Measurements from ENCODE around the gene WDR62.
"Not testable (repeated sequence)": the region's sequence is repeated elsewhere in the genome, so short reads cannot be mapped to it uniquely, and the experiment has no call there.

Gene WDR62

DNA sequence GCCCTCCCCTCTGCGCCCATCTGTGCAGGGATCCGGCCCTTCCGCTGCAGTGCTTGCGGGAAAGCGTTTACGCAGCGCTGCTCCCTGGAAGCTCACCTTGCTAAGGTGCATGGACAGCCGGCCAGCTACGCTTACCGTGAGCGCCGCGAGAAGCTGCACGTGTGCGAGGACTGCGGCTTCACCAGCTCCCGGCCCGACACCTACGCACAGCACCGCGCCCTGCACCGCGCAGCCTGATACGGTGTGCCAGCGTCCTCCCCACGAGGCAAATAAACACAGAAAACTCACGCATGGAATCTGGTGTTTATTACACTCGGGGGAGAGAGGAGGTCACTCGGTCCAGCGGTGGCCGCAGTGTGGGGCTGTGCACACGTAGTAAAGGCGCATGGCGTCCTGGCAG is 58.7 kb downstream of the WDR62 start:
- no peak for DNase-seq

DNA sequence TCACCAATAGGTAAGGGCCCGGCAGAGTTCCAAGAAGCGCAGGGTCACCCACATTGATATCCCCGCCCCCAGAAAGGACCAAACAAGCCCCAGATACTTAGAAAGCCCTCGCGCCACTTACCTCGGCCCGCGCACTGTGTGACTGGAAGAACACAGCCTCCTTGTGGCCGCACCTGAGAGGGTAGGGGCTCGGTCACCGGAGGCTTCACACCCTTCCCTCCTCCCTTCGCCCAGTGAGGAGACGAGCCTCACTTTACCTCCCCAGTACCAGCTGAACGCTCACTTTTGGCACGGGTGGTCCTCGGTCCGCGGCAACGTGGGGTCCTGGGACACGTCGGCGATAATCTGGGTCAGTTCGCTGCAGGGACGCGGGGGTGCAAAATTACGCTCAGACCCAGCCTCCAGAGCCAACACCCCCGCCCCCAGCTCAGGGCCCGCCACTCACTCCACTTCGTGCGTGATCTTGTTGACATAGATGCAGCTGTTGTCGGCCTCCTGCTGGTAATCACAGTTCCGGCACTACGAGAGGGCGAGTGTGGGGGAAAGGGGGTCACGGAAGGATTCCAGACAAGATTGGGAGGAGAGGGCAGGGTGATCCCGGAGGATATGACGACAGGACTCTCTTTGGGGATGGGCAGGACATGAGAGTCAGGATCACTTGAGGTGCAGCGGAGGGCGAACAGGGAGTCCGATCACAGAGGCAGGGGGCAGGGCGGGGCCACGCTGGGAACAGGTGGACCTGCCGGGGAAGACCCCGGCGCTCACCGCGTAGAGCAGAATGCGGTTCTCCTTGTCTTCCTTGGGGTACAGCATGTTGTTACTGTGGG is 59.4 kb downstream of the WDR62 start:
- no peak for DNase-seq

DNA sequence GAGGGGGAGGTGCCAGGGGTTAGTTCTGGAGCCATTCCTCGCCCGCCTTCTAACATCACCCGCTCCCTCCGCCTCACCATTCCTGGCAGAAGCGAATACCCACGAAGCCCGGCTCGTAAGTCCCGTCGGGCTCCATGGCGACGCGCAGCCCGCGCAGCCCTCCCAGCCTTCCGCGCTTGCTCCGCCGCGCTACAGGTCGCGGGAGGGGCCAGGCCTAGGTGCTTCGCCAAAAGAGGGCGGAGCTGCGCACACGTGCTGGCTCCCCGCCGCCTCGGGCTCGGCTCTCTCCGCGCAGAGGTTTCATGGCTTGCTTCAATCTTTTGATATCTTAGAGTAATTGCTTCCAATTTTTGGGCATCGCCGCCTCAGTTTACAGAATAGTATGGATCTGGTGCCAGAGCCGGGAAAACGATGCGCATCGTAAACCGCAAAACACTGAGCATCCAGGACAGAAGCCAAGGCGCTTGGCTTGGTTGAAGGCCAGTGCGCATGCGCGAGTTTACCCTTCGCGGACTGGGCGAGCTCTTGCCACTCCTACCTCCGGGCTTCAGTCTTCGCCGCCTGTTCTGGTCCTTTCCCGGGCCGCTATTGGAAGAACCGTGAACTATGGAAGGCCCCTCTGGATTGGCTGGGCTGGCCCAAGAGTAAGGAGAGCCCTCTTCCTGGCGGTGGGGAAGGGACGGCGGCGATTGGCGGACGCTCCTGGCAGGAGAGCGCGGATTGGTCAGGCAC is 60.2 kb downstream of the WDR62 start, which contains the start of gene POLR2I:
Gene POLR2I, minus strand, starts transcription at position 155 of the 732 bp plus-strand sequence. Its CDS starts 19 bp downstream, at position 136.
- peak; percentile 98 for DNase-seq

DNA sequence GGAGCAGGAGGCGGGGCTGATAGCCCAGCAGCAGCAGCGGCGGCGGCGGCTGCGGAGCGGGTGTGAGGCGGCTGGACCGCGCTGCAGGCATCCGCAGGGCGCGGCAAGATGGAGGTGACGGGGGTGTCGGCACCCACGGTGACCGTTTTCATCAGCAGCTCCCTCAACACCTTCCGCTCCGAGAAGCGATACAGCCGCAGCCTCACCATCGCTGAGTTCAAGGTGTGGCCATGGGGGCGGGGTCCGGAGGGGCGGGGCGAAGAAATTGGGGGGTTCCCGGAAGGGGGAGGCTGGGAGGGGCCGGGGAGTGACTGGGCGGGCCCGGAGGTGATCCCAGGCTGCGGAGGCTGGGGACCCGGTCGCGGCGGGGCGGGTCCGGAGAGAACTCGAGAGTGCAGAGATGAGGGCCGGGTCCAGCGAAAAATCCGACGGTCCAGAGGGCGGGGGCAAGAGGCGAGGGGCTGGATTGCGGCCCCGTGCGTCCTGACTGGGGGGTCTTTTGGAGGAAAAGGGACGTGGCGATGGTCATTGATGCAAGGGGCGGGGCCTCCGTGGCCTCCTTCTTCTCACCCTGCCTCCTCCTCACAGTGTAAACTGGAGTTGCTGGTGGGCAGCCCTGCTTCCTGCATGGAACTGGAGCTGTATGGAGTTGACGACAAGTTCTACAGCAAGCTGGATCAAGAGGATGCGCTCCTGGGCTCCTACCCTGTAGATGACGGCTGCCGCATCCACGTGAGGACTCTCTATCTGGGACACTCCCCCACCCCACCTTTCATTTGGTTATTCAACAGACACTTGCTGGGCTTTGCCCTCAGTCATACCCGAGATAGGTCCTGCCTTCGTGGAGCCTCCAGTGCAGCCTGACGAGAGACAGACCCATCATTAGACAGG is 61.0 kb downstream of the WDR62 start, which contains the start of gene TBCB:
Gene TBCB, plus strand, starts transcription at position 16 of the 891 bp plus-strand sequence. Its CDS starts 93 bp downstream, at position 109.
- DNase-seq, result no peak

DNA sequence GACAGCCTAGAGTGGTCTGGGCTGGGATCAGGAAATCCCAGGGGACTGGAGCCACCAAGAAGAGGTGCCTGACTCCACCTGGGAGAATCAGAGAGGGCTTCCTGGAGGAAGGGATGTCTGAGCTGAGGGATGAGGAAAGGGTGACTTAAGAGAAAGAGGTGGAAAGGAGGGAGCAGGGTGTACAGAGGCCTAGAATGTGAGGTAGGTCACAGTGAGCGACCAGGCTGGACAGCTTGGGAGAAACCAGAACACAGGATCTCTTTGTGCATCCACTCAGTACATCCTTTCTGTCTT is 61.6 kb downstream of the WDR62 start:
- DNase-seq, result no peak

DNA sequence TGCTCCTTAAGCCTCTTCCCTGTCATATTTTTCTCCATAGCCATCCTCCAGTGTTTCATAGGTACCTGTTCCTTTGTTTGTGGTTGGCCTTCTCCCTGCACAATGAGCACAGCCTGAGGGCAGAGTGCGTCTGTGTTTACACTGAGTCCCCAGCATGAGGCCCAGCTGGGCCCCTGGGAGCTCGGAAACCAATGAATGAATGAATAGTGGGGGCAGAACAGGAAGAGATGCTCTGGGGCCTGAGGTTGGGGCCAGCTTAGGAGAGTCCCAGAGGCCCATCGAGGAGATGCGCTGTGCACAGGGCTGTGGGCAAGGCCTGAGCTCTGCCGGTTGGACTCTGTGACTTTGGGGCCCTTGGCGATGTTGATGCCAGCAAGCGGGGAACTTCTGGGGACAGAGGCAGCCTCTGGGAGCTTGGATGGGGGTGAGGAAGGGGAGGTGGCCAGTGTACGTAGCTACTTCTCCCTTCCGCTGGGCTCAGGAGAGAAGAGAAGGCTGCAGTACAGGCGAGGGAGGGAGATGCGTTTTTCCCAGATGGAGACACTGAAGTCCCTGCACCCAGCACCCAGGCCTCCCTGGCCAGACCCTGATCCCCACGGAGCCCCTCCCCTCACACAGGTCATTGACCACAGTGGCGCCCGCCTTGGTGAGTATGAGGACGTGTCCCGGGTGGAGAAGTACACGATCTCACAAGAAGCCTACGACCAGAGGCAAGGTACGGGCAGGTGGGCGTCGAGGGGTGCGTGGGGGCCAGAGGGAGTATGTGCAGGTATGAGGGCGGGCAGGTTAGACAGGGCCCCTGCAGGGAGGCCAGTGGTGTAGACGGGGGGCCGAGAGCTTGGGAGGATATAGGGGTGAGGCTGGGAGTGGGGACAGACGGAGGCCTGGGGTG is 65.6 kb downstream of the WDR62 start:
- DNase-seq, result no peak

DNA sequence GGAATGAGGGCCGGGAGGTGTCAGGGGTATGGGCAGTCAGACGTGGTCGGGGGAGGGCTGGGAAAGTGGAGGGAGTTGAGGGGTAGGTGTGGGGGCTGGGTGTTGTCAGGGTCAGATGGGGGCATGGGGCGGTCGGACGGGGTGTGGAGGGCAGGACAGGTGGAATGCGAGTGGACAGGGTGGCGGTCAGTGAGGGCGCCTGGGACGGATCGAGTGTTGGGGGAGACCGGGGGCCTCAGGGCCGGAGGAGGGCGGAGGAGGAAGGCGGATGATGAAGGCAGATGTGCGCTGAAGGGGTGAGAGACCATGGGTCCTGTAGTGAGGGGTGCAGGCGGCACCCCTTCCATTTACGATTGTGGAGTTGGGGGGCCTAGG is 66.3 kb downstream of the WDR62 start:
- no peak for DNase-seq

DNA sequence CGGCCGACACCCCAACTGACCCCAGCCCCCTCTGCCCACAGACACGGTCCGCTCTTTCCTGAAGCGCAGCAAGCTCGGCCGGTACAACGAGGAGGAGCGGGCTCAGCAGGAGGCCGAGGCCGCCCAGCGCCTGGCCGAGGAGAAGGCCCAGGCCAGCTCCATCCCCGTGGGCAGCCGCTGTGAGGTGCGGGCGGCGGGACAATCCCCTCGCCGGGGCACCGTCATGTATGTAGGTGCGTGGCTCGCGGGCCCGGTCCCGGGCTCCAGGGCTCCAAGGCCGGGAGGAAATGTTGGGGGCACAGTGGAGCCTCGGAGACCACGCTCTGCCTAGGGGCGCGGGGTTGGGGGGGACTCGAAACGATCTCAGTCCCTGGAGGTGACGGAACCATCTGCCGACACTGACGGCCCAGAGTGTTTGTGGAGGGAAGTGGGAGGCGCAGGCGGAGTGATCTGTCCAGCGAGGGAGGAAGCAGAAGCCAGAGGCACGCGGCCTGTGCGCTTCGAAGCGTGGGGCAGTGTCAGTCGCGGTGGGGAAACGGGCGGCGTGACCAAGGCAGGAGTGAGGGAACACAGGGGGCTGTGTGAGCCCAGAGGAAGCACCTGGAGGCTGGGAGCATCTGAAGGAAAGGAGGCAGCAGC is 66.9 kb downstream of the WDR62 start:
- DNase-seq, result no peak

DNA sequence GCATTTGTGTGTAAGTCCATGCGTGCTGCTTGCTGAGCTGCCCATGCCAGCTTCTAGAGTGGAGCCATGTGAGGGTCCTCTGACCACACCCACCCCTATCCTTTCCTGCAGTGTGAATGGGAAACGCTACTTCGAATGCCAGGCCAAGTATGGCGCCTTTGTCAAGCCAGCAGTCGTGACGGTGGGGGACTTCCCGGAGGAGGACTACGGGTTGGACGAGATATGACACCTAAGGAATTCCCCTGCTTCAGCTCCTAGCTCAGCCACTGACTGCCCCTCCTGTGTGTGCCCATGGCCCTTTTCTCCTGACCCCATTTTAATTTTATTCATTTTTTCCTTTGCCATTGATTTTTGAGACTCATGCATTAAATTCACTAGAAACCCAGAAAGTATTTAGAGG is 70.9 kb downstream of the WDR62 start:
- DNase-seq, result no peak

DNA sequence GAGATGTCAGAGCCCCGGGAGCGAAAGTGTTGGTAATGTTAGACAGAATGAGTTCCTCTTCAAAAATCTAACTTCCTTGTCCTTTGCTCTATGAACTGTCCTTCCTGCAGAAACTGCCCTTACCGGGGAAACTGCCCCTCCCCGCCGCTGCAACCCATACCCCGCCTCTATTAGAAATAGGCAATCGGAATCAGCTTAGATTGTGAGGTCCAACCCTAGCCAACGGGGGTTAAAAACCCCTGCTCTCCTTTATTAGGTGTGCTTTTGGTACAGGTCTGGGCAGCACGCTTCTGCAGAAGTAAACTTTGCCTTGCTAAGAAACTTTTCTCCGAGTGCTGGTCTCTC is 73.7 kb downstream of the WDR62 start:
- DNase-seq, result no peak

DNA sequence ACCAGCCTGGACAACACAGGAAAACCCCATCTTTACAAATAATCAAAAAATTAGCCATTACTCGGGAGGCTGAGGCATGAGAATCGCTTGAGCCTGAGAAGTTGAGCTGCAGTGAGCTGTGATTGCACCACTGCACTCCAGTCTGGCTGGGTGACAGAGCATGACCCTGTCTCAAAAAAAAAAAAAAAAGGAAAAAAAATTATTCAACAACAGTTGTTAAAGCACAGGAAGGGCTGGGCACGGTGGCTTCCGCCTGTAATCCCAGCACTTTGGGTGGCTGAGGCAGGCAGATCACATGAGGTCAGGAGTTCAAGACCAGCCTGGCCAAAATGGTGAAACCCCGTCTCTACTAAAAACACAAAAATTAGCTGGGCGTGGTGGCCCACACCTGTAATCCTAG is 76.5 kb downstream of the WDR62 start:
- DNase-seq, result not testable (repeated sequence)

DNA sequence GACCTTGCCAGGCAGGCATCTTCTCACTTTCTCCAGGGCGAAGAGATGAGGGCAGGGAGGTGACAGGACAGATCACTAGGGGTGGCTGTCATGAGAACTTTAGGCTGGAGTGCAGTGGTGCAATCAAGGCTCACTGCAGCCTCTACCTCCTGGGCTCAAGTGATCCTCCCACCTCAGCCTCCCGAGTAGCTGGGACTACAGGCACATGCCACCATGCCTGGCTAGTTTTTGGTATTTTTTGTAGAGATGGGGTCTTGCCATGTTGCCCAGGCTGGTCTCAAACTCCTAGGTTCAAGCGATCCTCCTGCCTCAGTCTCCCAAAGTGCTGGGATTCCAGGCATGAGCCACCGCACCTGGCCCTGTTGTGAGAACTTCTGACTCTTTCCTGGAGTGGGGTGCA is 80.2 kb downstream of the WDR62 start:
- DNase-seq, result not testable (repeated sequence)

DNA sequence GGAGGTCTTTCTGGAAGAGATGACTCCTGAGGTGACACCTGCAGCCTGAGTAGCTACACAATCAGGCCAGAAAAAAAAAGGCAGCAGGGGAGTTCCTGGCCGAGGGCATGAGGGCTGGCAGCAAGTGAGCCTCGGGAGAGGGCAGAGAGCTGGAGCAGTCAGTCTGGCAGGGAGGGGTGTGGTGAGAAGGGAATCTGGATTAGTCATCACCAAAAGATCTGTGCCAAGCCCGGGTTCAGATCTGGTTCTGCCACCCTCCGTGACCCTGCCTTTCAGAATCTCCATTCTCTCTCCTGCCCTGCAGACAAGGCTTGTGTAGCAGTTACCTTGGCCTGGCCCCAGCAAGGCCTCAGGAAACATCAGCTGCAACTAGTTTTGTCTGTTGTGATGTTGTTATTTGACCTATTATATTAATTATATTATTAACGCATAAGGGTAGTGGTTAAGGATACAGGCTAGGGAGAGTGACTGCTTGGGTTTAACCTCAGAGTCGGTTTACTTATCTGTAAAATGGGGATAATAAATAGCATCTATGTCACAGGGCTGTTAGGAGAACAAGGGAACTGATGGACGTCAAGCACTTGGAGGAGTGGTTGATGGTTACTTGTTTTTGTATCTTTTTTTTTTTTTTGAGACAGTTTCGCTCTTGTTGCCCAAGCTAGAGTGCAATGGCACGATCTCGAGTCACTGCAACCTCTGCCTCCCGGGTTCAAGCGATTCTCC is 82.4 kb downstream of the WDR62 start:
- no peak for DNase-seq

DNA sequence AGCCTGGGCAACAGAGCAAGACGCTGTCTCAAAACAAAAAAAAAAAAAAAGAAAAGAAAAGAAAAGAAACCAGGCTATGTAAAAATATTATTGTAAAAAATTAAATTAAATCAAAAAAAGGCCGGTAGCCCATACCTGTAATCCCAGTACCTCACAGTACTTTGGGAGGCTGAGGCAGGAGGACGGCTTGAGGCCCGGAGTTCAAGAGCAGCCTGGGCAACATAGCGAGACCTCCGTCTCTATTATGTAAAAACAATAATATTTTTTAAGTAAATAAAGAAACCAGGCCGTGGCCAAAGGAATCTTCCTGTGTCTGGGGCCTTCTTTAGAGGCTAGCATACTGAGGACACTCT is 84.4 kb downstream of the WDR62 start:
- DNase-seq, result no peak

DNA sequence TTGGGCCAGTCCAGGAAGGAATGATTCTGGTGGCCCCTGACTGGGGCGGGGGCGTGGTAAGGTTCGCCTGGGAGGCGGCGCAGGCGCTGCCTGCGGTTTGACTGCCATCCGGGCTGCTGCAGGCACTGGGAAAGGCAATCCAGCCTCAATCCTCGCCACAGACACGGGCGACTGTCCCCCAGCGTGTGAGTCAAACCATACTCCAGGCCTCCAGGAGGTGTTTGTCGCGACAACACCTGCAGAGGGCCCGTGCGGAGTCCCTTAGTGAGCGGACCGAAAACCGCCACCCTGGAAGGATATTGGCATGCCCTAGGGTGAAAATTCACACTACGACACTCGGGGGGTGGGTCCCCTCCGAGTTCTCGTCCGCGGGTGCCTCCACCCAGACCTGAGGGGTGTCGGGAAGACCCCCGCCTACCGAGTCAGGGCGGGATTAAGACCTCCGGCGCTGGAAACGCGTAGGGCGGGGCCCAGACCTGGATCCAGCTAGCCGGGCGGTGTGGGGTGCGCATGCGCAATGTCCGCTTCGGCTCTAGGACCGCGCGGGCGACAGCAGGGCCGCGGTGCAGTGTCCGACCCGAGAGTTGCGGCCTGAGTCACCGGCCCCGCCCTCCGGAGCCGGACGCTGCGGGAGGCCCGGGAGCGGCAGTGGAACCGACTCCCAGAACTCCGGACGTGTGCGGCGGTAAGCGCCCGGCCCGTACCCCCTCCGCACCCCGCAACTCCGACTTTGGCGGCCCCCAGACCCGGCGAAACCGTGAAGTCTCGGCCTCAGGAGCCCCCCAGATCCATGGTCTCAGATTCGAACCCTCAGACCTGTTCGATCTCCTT is 85.0 kb downstream of the WDR62 start, which contains the start of gene CAPNS1:
Gene CAPNS1, plus strand, starts transcription at position 594 of the 831 bp plus-strand sequence. CDS start 946 bp downstream, outside the sequence.
- DNase-seq, result peak; percentile 78

DNA sequence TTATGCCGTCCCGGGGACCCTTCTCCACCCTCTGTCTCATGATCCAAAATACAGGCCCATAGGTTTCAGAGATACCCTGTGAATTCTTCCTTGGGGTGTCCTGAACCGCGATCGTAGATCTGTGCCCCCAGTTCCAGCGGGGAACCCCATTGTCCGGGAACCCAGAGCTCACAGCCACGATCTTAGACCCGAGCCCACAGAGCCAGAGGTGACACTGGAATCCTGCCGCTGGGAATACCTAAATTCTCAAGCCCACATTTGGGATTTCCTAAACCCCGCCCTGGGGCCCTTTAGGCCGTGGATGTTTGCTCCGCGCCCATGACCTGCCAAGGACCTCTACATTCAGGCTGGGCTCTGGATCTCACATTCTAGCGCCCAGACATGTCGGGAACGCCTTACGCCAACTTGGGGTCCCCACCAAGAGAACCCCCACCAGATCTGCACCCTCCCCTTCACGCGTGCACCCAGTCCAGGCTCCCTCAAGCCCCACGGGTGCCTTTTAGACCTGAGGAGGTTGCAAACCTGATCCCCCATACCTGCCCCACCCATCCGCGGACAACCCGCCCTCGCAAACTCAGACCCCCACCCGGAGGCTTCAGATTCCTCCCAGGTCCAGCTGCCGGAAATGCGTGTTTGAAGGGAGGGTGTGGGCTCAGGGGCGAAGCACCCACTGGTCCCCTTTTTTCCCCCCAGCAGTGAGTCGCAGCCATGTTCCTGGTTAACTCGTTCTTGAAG is 85.8 kb downstream of the WDR62 start:
- DNase-seq, result no peak

DNA sequence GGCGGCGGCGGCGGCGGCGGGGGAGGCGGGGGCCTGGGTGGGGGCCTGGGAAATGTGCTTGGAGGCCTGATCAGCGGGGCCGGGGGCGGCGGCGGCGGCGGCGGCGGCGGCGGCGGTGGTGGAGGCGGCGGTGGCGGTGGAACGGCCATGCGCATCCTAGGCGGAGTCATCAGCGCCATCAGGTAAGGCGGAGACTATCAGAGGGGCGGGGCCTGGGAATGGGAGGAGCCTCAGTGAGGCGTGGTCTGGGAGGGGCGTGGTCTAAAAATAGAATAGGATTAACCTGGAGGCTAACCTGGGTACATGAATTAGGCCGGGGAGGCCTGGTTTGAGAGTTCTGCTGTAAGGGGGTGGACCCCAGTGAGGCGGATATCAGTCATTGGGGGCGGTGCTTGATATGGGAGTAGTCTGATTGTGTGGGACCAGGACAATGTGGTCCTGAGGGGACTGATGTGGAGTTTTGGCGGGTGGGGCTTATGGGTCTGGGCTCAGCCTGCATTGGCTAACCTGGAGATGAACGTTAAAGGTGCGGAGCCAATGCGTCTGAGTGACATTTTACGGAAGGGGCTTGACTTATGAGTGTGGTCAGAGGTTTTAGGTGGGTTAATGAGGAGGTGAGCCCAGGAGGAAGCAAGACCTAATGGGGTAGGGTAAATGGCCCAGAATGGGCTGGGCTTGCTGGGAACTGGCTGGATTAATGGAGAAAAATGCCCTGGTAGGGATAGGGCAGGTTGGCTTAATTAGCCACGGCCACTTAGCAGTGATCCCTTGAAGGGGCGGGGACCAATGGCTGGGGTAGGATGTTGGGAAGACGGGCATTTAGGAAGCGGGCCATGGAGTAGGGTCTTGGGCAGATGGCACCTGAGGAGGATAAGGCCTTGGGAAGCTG is 86.6 kb downstream of the WDR62 start:
- peak; percentile 26 for DNase-seq

DNA sequence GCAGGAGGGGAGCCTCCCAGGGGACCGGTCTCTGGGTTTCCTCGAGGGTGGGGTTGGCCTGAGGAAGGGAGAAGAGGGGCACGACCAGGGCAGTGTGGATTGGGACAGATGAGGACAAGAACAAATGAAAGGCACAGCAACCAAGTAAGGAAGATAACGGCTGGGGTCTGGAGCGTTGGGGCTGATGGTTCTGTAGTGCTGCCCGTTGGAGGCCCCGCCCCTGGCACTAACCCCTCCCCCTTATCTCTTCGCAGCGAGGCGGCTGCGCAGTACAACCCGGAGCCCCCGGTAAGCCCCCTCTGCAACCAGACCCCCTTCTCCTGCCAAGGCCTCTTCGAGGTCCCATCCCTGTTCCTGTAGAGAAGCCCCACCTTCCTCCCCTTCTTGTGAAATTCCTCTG is 87.3 kb downstream of the WDR62 start:
- no peak for DNase-seq

Data from NCI-H1048 (cell line).